PFSK-1 (cell line): Measurements from ENCODE around the gene THRB.

ENCODE experiments used
- POLR2AphosphoS5 ChIP-seq: IDR thresholded peaks from 2 replicates; pipeline ENCODE4 v1.6.1; 2012; ENCODE audit warnings: low read depth, mild to moderate bottlenecking, control low read depth, low read length, moderate library complexity
- REST ChIP-seq, 2 experiments: IDR thresholded peaks; 2 replicates each; pipeline versions ENCODE4 v1.6.1 to v1.8.0; 2011 to 2012; ENCODE audit warnings: low read depth in 2 of 2, low read length in 2 of 2, control low read depth in 1 of 2, inconsistent platforms in 1 of 2, mild to moderate bottlenecking in 1 of 2, moderate library complexity in 1 of 2; ENCODE audit not compliant: insufficient read depth in 1 of 2
- TAF1 ChIP-seq: IDR thresholded peaks from 2 replicates; pipeline ENCODE4 v1.6.1; 2012; ENCODE audit warnings: low read length, control low read depth, borderline replicate concordance; ENCODE audit not compliant: insufficient read depth

GRCh38 chr3:24464389-24464788 is 30.3 kb downstream of the THRB start:
- no peak for TF ChIP-seq REST (IDR thresholded peaks at IDR 0.05; ENCODE audit: insufficient read depth in 1 of 2, low read depth in 2 of 2, low read length in 2 of 2)
- no peak for TF ChIP-seq POLR2AphosphoS5
- TF ChIP-seq TAF1: no peak
